ENCODE data around the gene TMEM59. TPM values are rescaled to one million over a fixed set of nuclear protein-coding genes. Genes with fewer than 3 reads are reported as not detected.

The TMEM59 gene
- total RNA-seq, 1 experiment from 2014 or later = 73.5 TPM

- no TSS peak for BruUV-seq (replicated peaks)
These were observed 66.5 kb downstream of the TMEM59 start for GRCh38 chr1:53986458-53986857.

GRCh38 chr1:53984726-53985125 lies 68.3 kb downstream of the TMEM59 start:
- Histone ChIP-seq H3K27me3 (replicated peaks; ENCODE audit: insufficient read depth, low read depth, low read length, poor library complexity) (no peaks in the 10 kb centered on the region), H3K9me3 (ENCODE audit: low read depth, low read length, poor library complexity, severe bottlenecking) (no peaks in the 10 kb centered on the region), H3K36me3 (ENCODE audit: insufficient read depth, low read length, poor library complexity, severe bottlenecking) (no peaks in the 10 kb centered on the region), H3K4me1 (ENCODE audit: insufficient read depth, low read length, poor library complexity, severe bottlenecking) (no peaks in the 10 kb centered on the region), H3K27ac (ENCODE audit: low read depth, low read length, poor library complexity, severe bottlenecking) (no peak overlapping the region), H3K4me3 (ENCODE audit: low read depth, low read length, poor library complexity, severe bottlenecking) (no peak overlapping the region)
- DNase-seq (ENCODE audit: low spot score) = no peak
- ChIA-PET CTCF (no interaction called here), POLR2A (ENCODE audit: low non-redundant PET) (no interaction called here)
- no TSS peak for BruUV-seq (replicated peaks)
- no peak for TF ChIP-seq EZH2 (IDR thresholded peaks at IDR 0.05; ENCODE audit: borderline replicate concordance, low read depth, low read length, poor library complexity, severe bottlenecking)
- no peak for TF ChIP-seq CTCF (conservative IDR thresholded peaks at IDR 0.05; ENCODE audit: low read depth, low read length)
- intact Hi-C loops (cut with micrococcal nuclease; ENCODE audit: unreplicated experiment) = no loop called here

More at GRCh38 chr1:53986458-53986857, 66.5 kb downstream of the TMEM59 start:
- intact Hi-C loops (cut with micrococcal nuclease; ENCODE audit: unreplicated experiment) = no loop called here
- H3K4me1 ChIP-seq (ENCODE audit: insufficient read depth, low read length, poor library complexity, severe bottlenecking) = no peaks in the 10 kb centered on the region
- no peaks in the 10 kb centered on the region for H3K9me3 ChIP-seq (ENCODE audit: low read depth, low read length, poor library complexity, severe bottlenecking)
- TF ChIP-seq CTCF (conservative IDR thresholded peaks at IDR 0.05; ENCODE audit: low read depth, low read length) (no peak), EZH2 (IDR thresholded peaks at IDR 0.05; ENCODE audit: borderline replicate concordance, low read depth, low read length, poor library complexity, severe bottlenecking) (no peak)
- no peaks in the 10 kb centered on the region for H3K36me3 ChIP-seq (ENCODE audit: insufficient read depth, low read length, poor library complexity, severe bottlenecking)
- H3K27ac ChIP-seq (ENCODE audit: low read depth, low read length, poor library complexity, severe bottlenecking) = no peak overlapping the region
- H3K4me3 ChIP-seq (ENCODE audit: low read depth, low read length, poor library complexity, severe bottlenecking) = no peak overlapping the region
- ChIA-PET POLR2A (ENCODE audit: low non-redundant PET) (no interaction called here), CTCF (no interaction called here)
- no peak for DNase-seq (ENCODE audit: low spot score)
- no peaks in the 10 kb centered on the region for H3K27me3 ChIP-seq (replicated peaks; ENCODE audit: insufficient read depth, low read depth, low read length, poor library complexity)

- no peak overlapping the region for H3K4me3 ChIP-seq (ENCODE audit: low read depth, low read length, poor library complexity, severe bottlenecking)
- ChIA-PET POLR2A (ENCODE audit: low non-redundant PET) (no interaction called here), CTCF (no interaction called here)
- TF ChIP-seq CTCF (conservative IDR thresholded peaks at IDR 0.05; ENCODE audit: low read depth, low read length) = no peak
- TF ChIP-seq EZH2 (IDR thresholded peaks at IDR 0.05; ENCODE audit: borderline replicate concordance, low read depth, low read length, poor library complexity, severe bottlenecking) = no peak
- H3K27ac ChIP-seq (ENCODE audit: low read depth, low read length, poor library complexity, severe bottlenecking) = no peak overlapping the region
- BruUV-seq (replicated peaks) = no TSS peak
- H3K36me3 ChIP-seq (ENCODE audit: insufficient read depth, low read length, poor library complexity, severe bottlenecking) = no peaks in the 10 kb centered on the region
- no peaks in the 10 kb centered on the region for H3K4me1 ChIP-seq (ENCODE audit: insufficient read depth, low read length, poor library complexity, severe bottlenecking)
- H3K9me3 ChIP-seq (ENCODE audit: low read depth, low read length, poor library complexity, severe bottlenecking) = no peaks in the 10 kb centered on the region
- no peak for DNase-seq (ENCODE audit: low spot score)
- intact Hi-C loops (cut with micrococcal nuclease; ENCODE audit: unreplicated experiment) = no loop called here
- H3K27me3 ChIP-seq (replicated peaks; ENCODE audit: insufficient read depth, low read depth, low read length, poor library complexity) = no peaks in the 10 kb centered on the region
These were observed 70.3 kb downstream of the TMEM59 start for GRCh38 chr1:53982763-53983104.

All from A673 (cell line).